GM18526 (cell line): ENCODE data around the gene LRRC25.

ENCODE experiments used
- POLR2A ChIP-seq: IDR thresholded peaks from 3 replicates; pipeline ENCODE4 v1.6.1; 2011; ENCODE audit not compliant: insufficient read length; ENCODE audit errors: extremely low read depth

Gene LRRC25

DNA sequence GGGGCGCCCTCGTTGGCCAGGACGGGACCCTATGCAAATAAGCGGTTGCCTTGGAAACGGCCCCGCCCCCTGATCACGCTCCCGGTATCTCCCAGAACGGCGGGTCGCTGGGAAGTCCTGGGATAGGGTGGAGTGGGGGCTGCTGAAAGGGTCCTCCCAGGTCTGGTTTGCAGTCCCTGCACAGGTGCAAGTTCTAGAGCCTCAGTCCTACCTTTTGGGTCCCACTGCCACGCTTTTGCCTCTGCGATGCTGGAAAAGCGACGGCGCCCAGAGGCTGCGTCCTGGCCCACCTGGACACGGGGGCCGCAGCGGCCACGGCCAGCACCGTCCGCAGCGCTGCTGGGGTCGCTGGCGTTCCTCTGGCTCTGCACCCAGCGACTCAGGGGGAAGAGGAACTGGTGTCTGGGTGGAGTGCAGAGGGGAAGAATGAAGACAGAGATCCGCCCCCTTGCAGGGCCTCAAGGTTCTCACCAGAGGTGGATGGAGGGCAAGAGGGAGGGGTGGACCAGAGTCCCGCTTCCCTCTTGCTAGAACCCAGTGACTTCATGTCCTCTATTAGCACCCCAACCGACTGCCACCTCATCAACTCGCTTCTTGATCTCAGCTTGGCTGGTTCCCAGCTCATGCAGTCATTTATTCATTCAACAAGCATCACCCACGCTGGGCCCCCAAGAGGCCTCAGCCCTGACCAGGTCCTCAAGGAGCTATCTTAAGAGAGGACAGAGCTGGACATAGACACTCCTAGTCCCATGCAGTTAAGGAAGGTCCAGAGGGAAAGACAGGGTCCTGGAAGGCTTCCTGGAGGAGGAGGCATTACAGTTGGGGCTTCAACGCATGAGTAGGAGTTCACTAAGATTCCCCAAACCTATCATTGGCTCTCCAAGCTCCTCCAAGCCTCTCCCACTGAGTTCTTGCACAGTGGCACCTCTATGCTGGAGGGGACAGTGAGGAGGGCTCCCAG lies at the start of gene LRRC25:
Gene LRRC25, minus strand, starts transcription at position 381 of the 961 bp plus-strand sequence. CDS start 659 bp downstream, outside the sequence.
- no peak for TF ChIP-seq POLR2A

DNA sequence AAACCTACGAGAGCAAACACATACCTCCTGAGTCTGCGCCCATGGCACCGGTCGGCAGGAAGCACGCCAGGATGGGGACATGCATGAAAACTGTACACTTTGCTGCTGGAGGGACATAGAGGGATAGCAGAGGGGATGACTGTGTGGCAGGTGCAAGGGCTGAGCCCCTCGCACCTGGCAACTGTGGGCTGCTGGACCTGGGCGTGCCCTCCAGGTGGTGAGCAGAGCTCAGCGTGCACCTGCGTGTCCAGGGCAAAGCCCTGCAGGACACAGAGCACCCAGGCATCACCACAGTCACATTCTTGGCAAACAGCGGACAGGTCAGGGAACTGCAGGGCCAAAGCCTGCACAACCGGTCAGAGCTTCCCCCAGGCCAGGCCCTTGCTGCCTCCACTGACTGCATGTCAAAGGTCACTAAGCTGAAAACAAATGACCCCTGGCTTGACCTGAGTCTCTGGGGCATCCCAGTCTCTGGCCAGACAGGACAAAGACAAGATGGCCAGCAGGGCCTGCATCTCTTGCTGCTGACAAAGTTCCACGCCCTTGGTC lies 49.5 kb upstream of the LRRC25 start:
- TF ChIP-seq POLR2A, result no peak

DNA sequence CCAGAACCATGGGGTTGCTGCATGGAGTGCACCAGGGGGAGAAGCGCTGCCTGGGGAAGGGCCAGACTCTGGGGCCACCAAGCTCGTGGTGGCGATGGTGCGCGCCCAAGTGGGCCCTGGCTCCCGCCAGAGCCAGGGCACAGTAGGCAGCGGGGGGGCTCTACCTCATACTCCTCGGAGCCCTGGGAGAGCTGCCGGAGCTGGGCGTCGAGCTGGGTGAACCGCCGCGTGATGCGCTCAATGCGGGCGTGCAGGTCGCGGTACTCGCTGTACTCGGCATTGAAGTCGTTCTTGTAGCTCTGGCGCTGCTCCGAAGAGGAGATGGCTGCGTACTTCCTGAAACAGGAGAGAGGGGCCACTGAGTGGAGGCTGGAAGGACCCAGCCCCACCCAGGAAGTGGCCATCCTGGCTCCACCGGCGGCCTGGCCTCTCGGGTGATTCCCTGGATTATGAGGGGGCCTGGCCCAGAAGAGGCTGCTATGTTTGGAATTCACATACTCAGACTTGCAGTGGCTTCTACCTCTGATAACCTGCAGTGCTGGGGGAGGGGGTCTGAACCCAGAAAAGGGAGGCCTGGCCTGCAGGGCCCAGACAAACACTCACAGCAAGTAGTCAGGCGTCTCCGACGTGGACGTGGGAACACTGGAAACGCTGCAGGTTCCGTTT lies 48.9 kb upstream of the LRRC25 start:
- TF ChIP-seq POLR2A, result no peak

DNA sequence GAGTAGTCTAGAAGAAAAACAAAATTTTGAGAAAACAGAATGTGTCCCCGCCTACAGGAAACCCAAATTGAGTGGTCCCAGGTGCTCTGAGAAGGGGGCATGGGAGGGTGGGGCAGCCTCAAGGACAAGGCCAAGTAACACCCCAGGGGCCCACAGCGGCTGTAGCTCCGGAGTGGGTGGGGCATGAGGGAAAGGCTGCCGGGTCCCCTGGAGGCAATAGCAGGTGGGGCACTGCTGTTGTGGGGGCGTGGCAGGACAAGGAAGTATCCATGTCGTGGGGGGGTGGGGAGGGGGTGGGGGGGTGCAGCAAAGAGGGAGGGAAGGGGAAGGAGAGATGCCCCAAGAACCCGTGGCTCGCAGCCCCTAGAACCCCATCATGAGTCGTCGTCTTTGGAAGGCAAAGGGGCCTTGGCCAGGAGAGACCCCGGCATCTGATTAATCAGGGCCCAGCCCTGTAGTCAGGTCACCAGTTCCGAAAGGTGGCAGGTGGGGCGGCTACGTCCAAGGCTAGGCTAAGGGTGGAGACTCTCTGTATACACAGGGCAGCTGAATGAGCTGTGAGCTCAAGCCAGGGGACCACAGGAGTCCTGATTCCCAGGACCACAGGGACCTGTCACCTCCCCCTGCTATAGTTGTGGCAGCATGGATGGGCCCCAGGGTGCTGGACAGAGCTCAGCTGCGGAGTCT lies 48.0 kb upstream of the LRRC25 start:
- no peak for TF ChIP-seq POLR2A

DNA sequence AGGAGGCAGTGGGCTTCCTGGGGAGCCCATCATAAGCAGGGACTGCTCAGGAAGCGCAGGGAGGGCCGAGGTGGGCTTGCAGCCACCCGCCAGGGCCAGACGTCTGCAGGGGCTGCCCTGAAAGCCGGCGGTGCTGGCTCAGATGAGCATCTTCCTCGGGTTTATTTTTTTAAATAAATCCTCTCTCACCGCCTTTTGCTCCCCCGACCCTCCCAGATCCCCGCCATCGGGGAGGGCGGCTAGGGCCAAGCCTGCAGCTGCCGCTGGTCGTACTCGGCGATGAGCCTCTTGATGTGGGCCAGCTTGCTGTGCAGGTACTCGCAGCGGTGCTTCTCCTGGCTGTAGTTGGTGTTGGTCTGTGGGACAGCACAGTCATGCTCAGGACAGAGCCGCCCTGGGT lies 47.1 kb upstream of the LRRC25 start:
- TF ChIP-seq POLR2A, result no peak

DNA sequence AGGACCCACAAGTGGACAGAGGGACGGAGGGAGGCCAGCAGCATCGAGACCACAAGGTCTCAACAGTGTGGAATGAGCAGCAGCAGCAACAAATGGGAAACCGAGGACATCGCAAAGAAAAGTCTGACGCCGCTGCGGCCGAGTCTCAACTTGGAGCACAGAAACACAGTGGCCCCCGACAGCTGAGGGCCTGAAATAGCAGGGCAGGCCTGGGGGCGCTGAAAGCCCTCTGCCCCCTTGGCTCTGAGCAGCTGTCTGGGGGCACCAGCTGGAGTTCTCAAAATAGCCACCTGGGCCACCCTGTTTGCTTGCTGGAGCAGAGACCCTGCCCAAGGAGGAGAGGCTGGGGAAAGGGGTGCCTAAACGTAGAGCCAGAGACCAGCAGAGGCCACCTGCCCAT lies 46.4 kb upstream of the LRRC25 start:
- no peak for TF ChIP-seq POLR2A

DNA sequence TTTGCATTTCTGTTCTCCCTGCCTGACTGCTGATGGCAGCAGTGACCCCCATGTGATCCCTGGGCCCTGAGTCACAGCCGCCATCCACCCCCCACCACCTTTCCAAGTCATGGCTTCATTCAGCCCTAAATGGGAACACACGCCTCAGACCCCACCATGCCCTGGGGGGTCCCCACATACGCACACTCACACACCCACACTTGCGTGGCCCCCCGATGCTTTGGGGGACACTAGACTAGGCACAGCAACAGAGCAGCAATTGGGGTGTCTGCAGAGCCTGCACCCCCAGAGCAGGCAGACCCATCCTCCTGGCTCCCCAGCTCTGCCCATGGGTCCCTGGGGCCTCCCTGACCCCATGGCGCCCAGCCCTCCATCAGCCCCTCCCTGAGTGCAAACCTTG lies 46.0 kb upstream of the LRRC25 start:
- TF ChIP-seq POLR2A, result no peak

DNA sequence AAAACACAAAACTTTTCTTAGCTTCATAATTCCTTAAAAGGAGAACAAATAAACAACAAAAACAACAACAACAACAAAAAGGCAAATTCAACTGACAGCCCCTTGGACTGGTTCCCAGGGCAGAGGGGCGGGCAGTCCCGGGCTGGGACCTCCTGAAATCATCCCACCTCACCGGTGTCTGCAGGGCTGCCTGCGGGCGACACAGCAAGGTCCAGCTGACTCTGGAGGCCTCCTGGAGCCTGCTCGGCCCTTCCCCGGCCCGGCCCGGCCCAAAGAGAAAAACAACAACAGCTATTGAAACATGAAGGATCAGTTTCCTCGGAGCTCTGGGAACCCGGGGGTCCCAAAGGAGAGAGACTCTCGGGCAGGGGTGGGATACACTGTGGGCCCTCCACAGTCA lies 45.5 kb upstream of the LRRC25 start:
- TF ChIP-seq POLR2A, result no peak

DNA sequence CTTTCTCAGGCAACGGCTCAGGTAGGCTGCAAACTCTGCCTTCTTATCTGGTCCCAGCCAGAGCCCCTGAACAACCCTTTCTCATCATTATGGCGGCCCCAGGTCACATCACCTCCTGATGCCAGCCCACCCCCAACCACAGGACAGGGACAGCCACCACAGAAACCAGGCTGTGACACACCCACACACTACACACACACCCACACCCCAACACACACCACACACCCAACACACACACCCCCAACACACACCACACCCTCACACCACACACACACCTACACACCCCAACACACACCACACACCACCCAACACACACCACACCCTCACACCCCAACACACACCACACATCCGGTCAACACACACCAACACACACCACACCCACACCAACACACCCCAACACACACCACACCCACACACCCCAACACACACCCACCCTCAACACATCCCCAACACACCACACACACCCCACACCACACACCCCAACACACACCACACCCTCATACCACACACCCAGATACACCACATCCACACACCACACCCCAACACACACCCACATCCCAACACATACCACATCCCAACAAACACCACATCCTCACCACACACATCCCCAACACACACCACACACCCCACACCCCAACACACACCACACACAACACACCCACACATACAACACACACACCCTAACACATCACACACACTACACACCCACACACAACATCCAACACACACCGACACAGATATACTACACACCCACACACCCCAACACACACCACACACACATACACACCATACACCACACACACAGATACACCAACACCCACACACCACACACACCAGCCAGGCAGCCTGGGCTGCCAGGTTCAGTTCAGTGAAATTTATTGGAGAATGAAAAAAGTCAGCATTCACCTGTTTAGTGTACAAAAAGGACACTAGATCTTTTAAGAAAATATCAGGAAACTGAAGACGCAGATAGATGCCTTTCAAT lies 44.7 kb upstream of the LRRC25 start:
- no peak for TF ChIP-seq POLR2A

DNA sequence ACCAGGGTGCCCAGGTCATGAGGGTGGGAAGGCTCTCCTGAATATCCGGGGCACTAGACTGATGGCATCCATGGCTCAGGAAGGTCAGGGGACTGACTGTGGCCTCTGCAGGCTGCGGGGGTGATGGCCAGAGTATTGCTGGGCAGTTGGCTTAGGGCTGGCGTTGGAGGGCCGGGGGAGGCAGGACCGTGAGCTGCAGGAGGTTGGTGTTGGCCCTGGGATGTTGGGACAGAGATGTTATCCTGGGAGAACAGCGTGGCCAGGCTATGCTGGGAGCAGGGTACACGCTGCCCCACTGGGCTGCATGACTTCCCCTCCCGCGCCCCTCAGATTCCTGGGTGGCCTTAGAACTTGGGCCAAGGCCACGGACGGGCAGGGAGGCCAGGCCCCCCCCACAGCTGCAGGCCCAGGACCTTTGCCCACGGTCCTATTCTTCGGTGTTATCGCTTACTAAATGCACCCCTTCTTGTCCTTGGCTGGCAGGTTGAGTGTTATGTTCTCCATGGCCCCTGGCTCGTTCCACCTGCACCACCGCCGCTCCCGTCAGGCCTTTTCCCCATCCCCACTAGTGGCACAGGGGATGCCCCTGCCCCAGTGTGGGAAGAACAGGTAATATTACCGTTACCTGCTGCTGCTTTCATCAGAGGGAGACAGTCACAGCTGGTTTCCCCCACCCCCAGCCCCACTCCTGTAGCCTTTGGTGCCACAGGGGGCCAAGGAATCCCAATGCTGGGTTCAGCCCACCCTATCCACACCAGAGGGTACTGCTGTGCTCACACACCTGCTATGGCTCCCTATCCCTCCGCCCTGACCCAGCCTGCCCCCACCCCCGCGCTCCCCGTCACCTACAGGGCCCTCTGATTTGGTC lies 43.7 kb upstream of the LRRC25 start:
- no peak for TF ChIP-seq POLR2A

DNA sequence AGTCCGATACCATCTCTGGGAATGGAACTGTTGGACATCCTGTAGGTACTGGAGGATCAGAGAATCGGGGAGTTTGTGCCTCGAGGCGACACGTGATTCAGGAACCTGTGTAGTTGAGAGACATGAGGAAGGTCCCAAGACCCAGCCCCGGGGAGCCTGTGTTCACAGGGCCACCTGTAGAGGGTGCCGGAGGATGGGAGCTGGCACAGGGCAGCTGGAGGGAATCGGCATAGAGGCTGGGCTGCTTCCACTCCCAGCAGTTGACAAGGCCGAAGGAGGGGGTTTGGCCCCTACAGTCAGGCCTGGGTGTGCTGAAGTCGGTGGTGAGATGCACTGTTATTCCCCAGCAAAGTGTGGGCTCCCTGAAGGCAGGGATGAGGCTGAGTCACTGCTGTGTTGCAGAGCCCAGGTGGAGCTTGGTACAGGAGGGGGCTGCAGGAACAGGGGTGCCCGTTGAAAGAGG lies 43.0 kb upstream of the LRRC25 start:
- TF ChIP-seq POLR2A, result no peak

DNA sequence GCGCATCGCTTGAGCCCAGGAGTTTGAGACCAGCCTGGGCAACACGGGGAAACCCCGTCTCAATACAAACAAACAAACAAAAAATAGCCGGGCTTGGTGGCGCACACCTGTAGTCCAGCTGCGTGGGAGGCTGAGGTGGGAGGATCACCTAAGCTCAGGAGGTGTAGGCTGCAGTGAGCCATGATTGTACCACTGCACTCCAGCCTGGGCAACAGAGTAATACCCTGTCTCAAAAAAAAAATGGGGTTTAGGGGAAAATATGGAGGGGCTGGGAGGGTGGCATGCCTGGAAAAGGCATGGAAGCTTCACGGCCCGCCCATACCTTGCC lies 42.5 kb upstream of the LRRC25 start:
- TF ChIP-seq POLR2A, result no peak
